ENCODE data around the gene SDHAF1. TPM values are rescaled to one million over a fixed set of nuclear protein-coding genes. Genes with fewer than 3 reads are reported as not detected.

Gene SDHAF1
- total RNA-seq, 1 donor from 2014 or later, result 21.9 TPM

GRCh38 chr19:35958660-35959039, 36.3 kb upstream of the SDHAF1 start:
- peaks cover 21% of the 10 kb centered on the region for H3K27me3 Mint-ChIP-seq
- no peaks in the 10 kb centered on the region for H3K36me3 Mint-ChIP-seq (ENCODE audit: low read depth)
- ChIA-PET CTCF (interaction anchor here (0.8 to 1.1 kb wide), 2 partner anchors 33 to 156 kb away, joined by 3 to 4 read pairs; partner anchors contain the start of gene POLR2I), POLR2A (no interaction called here)
- DNase-seq (no peak), ATAC-seq (ENCODE audit: low read depth) (no peak)
- H3K27ac Mint-ChIP-seq, result no peak overlapping the region
- peaks cover 5% of the 10 kb centered on the region for H3K9me3 Mint-ChIP-seq
- peaks cover 15% of the 10 kb centered on the region for H3K4me1 Mint-ChIP-seq
- TF ChIP-seq CTCF (IDR thresholded peaks at IDR 0.05), result no peak
- peak overlapping the region; percentile 44 for H3K4me3 Mint-ChIP-seq
- intact Hi-C loops (cut with micrococcal nuclease), result no loop called here

- intact Hi-C loops (cut with micrococcal nuclease), result no loop called here
- Mint-ChIP-seq H3K27me3 (peaks cover 21% of the 10 kb centered on the region), H3K9me3 (peaks cover 5% of the 10 kb centered on the region), H3K27ac (no peak overlapping the region), H3K4me1 (peaks cover 10% of the 10 kb centered on the region), H3K4me3 (no peak overlapping the region), H3K36me3 (ENCODE audit: low read depth) (no peaks in the 10 kb centered on the region)
- ChIA-PET CTCF (interaction anchor here (0.8 to 1.1 kb wide), 3 partner anchors 12 to 156 kb away, joined by 3 to 4 read pairs (median 3); partner anchors contain the start of gene POLR2I), POLR2A (no interaction called here)
- DNase-seq (peak; percentile 42), ATAC-seq (ENCODE audit: low read depth) (peak; percentile 93)
- no peak for TF ChIP-seq CTCF (IDR thresholded peaks at IDR 0.05)
Observed at GRCh38 chr19:35959040-35959967, 35.7 kb upstream of the SDHAF1 start.

- ChIA-PET POLR2A (no interaction called here), CTCF (interaction anchor here (1.1 kb wide), 1 partner anchor 13 kb away, joined by 3 read pairs; no protein-coding TSS in a partner anchor)
- Mint-ChIP-seq H3K9me3 (peaks cover 5% of the 10 kb centered on the region), H3K36me3 (ENCODE audit: low read depth) (no peaks in the 10 kb centered on the region), H3K27me3 (peaks cover 21% of the 10 kb centered on the region), H3K27ac (no peak overlapping the region), H3K4me3 (no peak overlapping the region), H3K4me1 (peaks cover 9% of the 10 kb centered on the region)
- DNase-seq (no peak), ATAC-seq (ENCODE audit: low read depth) (no peak)
- no peak for TF ChIP-seq CTCF (IDR thresholded peaks at IDR 0.05)
- intact Hi-C loops (cut with micrococcal nuclease), result no loop called here
Observed at GRCh38 chr19:35959968-35960320, 35.0 kb upstream of the SDHAF1 start.

- Mint-ChIP-seq H3K36me3 (ENCODE audit: low read depth) (no peaks in the 10 kb centered on the region), H3K4me3 (no peak overlapping the region), H3K27ac (no peak overlapping the region), H3K4me1 (peaks cover 7% of the 10 kb centered on the region), H3K9me3 (peaks cover 5% of the 10 kb centered on the region), H3K27me3 (peaks cover 22% of the 10 kb centered on the region)
- CTCF ChIA-PET, result interaction anchor here (1.1 kb wide), 1 partner anchor 13 kb away, joined by 3 read pairs; no protein-coding TSS in a partner anchor
- TF ChIP-seq CTCF (IDR thresholded peaks at IDR 0.05), result no peak
- intact Hi-C loops (cut with micrococcal nuclease), result no loop called here
- POLR2A ChIA-PET, result no interaction called here
- DNase-seq (no peak), ATAC-seq (ENCODE audit: low read depth) (no peak)
Observed at GRCh38 chr19:35960432-35960972, 34.5 kb upstream of the SDHAF1 start.

GRCh38 chr19:35963514-35963913, 31.5 kb upstream of the SDHAF1 start:
- ChIA-PET CTCF (no interaction called here), POLR2A (no interaction called here)
- Mint-ChIP-seq H3K4me3 (no peak overlapping the region), H3K9me3 (no peaks in the 10 kb centered on the region), H3K36me3 (ENCODE audit: low read depth) (no peaks in the 10 kb centered on the region), H3K27me3 (peaks cover 23% of the 10 kb centered on the region), H3K27ac (no peak overlapping the region), H3K4me1 (peaks cover 5% of the 10 kb centered on the region)
- intact Hi-C loops (cut with micrococcal nuclease), result no loop called here
- no peak for ATAC-seq (ENCODE audit: low read depth)
- no peak for DNase-seq
- TF ChIP-seq CTCF (IDR thresholded peaks at IDR 0.05), result no peak
